LNCaP clone FGC (cell line): Measurements from ENCODE around the gene FKBP8.
"Not testable (repeated sequence)": the region's sequence is repeated elsewhere in the genome, so short reads cannot be mapped to it uniquely, and the experiment has no call there.

Source experiments
- DNase-seq: peaks from one replicate; pipeline ENCODE4 v3.0.0-alpha.2; 2011; ENCODE audit warnings: low read depth
- H3K4me3 ChIP-seq: 2 replicates; pipeline ENCODE4 v1.5.1; 2011; ENCODE audit warnings: mild to moderate bottlenecking, low read depth, low read length, control low read depth
- TF ChIP-seq, protein P1 (sequence below): IDR thresholded peaks from 2 replicates; pipeline ENCODE4 v1.5.1; 2012; ENCODE audit warnings: mild to moderate bottlenecking; ENCODE audit not compliant: control insufficient read depth, insufficient read depth; ENCODE audit errors: extremely low read depth

FKBP8 gene

DNA sequence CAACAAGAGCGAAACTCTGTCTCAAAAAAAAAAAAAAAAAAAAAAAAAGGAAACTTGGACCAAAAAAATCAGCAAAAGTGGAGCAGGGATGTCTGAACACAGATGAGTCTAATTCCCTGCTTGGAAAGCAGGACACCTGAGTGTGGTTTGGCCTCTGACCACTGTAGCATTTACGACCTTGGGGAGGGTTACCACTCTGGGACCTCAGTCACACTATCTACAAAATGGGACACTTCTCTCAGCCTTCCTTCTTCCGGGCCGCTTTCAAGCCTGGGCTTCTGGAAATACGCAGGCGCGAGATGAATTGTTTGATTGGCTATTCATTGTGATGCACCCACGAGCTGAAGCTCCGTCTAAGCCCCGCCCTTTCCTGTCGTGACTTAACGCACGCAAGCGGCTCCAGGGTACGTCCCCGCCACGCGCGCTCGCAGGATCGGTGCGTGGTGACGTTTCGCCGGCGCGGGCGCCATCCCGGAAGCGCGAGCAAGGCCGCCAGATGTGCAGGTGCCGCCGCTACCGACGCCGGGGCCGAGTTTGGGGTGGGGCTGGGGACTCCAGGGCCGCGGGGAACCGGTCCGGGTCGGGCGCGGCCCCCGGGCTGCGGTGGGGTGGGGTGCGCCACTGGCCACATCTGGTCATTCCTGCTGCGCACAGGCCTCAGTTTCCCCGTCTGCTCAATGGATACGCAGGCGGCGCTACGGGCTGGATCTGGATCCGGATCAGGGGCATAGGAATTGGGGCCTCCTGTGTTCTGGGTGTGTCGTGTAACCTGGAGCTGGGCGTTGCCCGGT is 14.2 kb upstream of the FKBP8 start, which contains the start of gene KXD1:
KXD1 (plus strand) TSS at position 460 of the 791 bp plus-strand sequence. CDS start 4,187 bp downstream, outside the sequence.
- TF ChIP-seq, protein P1, sequence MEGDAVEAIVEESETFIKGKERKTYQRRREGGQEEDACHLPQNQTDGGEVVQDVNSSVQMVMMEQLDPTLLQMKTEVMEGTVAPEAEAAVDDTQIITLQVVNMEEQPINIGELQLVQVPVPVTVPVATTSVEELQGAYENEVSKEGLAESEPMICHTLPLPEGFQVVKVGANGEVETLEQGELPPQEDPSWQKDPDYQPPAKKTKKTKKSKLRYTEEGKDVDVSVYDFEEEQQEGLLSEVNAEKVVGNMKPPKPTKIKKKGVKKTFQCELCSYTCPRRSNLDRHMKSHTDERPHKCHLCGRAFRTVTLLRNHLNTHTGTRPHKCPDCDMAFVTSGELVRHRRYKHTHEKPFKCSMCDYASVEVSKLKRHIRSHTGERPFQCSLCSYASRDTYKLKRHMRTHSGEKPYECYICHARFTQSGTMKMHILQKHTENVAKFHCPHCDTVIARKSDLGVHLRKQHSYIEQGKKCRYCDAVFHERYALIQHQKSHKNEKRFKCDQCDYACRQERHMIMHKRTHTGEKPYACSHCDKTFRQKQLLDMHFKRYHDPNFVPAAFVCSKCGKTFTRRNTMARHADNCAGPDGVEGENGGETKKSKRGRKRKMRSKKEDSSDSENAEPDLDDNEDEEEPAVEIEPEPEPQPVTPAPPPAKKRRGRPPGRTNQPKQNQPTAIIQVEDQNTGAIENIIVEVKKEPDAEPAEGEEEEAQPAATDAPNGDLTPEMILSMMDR, result no peak
- peak within 1 kb of the TSS; percentile 87 for H3K4me3 ChIP-seq
- DNase-seq, result peak; percentile 99

DNA sequence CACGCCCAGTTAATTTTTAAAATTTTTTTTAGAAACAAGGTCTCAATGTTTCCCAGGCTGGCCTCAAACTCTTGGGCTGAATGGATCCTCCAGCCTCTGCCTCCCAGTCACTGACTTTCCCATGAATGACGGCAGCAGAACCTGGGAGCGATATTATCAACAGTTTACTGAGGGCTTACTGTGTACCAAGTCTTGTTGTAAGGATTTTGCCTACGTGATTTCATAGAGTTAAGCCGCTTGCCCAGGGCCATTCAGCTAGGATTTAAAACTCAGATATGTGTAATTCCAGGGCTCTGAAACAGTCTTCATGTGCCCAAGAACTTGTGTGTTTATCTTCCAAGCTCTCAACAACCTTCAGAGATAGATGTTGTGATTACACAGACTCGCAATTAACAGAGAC is 8.3 kb upstream of the FKBP8 start:
- TF ChIP-seq, protein P1, result no peak
- no peak for DNase-seq

DNA sequence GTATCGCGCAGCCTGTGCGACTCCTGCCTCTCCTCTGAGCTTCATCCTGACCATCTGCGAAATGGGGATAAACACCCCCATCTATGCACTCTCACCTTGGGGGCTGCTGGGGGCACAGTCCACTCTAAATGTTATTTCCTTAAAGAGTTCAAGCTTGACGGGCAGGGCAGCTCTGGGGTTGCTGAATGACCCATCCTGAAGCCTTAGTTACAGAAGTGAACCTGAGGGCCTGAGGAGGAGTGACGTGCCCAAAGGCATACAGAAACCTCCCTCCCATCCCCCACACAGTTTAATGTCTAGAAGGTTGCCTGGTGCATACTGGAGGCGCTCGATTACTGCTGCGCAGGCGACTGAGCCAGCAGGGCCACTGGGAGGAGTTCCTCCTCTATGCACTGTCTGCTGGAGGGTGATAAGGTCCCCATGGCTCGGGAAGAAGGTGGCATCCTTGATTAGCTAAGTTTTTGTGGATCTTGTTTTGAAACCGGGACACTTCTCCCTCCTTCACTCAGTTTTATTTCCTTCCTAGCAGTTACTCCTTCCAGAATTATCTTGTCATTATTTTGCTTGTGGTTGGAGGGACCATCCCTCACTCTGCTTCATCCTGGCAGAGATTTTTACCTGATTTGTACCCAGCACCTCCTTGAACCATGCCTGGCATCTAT is 572 bp upstream of the FKBP8 start:
- TF ChIP-seq, protein P1, result peak; percentile 26
- H3K4me3 ChIP-seq, result peak overlapping the region; percentile 76
- peak; percentile 83 for DNase-seq

More for the DNA sequence above, 8.3 kb upstream of the FKBP8 start:
- no peak overlapping the region for H3K4me3 ChIP-seq

DNA sequence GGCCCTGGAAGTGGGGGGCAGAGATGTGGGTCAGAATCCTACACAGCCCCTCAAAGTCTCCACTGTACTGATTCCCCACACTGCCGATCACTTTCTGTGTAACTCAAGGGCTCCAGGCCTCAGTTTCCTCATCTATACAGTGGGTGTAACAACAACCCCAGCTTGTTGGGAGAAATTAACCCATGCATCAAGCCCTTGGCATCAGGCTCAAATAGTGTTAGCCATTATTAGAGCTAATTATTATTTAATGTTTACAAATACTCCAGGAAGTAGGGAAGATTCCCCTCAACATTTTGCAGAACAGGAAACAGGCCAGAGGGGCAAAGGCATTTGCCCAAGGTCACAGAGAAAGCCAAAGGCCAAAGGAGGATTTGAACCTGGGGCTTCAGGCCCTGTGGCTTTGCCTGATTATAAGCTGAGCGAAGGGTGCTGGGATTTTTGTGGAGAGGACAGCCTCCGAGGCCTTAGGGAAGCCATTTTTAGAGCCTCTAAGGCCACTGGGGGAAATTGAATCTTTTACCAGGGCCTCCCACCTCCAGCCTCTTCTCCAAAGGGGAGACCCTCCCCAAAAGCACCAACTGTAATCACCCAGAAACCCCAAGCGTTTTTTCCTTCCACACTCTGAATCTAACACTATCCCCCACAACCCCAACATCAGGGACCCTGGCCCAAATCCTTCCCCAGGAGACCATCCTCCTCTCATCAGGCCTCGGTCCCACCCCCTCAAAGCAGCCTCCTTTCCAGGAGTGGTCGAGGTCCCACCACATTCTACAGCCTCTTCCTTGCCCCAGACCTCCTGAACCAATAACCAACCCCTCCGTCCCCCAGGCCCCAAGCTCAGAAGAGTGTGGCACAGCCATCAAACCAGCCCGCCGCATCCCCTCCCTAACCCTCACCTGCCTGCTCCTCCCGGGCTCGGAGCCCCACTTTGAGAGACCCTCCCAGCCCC is 1.1 kb downstream of the FKBP8 start:
- TF ChIP-seq, protein P1, result no peak
- peak overlapping the region; percentile 76 for H3K4me3 ChIP-seq
- no peak for DNase-seq

DNA sequence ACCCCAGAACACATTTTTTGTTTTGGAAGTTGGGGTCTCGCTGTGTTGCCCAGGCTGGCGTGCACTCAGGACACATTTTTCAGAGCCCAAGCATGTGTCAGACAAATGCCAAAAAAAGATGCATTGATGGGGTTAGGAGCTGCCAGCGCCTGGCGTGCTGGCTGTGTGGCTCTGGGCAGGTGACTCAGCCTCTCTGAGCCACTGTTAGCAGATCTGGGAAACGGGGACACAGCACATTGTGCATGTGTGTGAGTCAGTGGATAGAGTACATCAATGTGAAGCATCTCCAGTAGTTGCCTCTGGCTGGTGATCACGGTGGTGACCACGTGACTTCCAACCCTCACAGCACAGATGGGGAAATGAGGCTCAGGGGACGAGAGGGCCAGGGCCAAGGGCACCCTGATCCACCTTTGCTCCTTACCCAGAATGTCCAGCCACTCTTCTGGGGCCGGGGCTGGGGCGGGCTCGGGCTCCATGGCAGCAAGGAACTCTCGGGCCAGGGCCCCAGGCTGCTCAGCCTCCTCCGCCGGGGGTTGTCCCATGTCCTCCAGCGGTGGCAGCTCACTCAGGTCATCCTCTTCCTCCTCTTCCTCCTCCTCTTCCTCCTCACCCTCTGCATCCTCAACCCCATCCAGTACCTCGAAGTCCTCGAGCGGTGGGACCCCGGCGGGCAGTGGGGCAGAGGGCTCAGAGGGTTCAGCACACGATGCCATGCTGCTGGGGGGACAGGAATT is 1.9 kb downstream of the FKBP8 start:
- DNase-seq, result no peak
- H3K4me3 ChIP-seq, result peak overlapping the region; percentile 76; the same call in 1 of the 2 replicates
- TF ChIP-seq, protein P1, result no peak

DNA sequence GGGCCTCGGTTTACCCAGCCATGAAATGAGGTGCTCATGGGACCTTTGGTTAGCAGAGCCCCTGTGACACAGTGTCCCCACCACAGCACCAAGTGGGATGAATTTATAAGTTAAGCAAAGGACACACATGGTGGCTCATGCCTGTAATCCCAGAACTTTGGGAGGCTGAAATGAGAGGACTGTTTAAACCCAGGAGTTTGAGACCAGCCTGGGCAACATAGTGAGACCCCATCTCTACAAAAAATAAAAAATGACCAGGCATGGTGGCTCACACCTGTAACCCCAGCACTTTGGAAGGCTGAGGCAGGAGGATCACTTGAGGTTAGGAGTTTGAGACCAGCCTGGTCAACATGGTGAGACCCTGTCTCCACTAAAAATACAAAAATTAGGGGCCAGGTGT is 3.2 kb downstream of the FKBP8 start:
- DNase-seq, H3K4me3 ChIP-seq: not testable (repeated sequence)
